Measurements from ENCODE around the gene KLF2. TPM values are rescaled to one million over a fixed set of nuclear protein-coding genes. Genes with fewer than 3 reads are reported as not detected.

KLF2 gene
- total and polyA plus RNA-seq, 2 of the 13 experiments (the other 11 are each of a cell fraction or from before 2014, with no cell fraction given), result not detected

DNA sequence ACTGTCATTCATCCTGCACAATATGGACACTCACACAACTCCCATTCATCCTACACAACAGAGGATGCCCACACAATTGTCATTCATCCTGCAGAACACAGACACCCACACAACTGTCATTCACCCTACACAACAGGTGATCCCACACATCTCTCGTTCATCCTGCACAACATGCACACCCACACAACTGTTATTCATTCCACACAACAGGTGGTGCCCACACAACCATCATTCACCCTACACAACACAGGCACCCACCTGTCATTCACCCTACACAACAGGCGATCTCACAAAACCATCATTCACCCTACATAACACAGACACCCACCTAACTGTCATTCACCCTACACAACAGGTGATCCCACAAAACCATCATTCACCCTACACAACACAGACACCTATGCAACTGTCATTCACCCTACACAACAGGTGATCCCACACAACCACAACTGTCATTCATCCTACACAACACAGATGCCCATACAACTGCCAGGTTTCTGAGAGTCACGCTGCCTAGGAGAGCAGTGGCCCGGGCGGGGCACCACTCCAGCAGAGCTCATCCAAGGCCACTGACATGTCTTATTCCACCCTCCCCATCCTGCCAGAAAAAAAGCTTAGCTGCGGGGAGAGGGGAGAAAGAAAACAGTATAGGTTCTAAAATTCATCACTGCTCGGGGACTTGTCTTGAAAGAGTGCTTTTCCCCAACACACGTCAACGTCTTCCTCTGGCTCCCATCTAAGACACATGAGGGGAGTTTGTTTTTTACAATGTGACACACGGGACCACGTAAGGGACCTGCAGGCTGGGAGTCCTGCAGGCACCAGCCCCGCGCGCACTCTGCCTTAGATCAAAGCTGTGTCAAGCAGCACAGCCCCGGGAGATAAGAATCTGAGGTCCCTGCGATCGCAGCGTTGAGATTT is 44.0 kb downstream of the KLF2 start (continued):
- no peak for TF ChIP-seq PHF20 (CRISPR knock-in tag; IDR thresholded peaks at IDR 0.05)
- no peak for TF ChIP-seq HOXA3 (CRISPR knock-in tag; IDR thresholded peaks at IDR 0.05)

DNA sequence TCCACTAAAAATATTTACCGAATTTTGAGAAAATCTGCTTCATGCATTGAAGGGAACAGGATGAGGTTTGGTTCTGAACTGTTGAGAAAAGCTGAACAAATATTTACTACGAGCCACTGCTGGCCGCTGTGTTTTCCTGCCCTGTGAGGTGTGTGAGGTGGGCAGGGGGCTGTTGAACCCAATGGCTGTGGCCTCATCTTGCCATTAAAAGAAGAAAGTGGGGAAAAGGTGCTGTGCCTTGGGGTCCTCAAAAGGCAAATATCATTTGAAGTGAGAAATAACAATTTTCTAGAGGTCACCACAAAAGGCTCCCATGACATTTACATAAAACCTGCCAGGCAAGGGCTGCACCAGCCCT is 44.7 kb downstream of the KLF2 start:
- no peak overlapping the region for H2AFZ ChIP-seq (ENCODE audit: low read length)
- H3K9me3 ChIP-seq (ENCODE audit: low read length), result no peaks in the 10 kb centered on the region
- H3K79me2 ChIP-seq (ENCODE audit: insufficient read depth, low read length), result no peaks in the 10 kb centered on the region
- CTCF ChIA-PET (ENCODE audit: low intra/inter-chr PET ratio, low total read pairs), result no interaction called here
- no peak overlapping the region for H3K9ac ChIP-seq (ENCODE audit: insufficient read depth, low read depth, low read length)
- ATAC-seq (no peak), DNase-seq (ENCODE audit: low spot score) (no peak), FAIRE-seq (no peak)
- peaks cover 2 to 22% of the 10 kb centered on the region in 2 experiments; a peak in 4 of 5 replicates for H3K36me3 ChIP-seq (replicated peaks in 1 of 2; ENCODE audit: control insufficient read depth in 1 of 2, insufficient read depth in 2 of 2, low read length in 2 of 2)
- intact Hi-C loops (cut with micrococcal nuclease; ENCODE audit: unreplicated experiment) (no loop called here), in situ Hi-C loops (cut with HindIII; ENCODE audit: extremely low pct_ligation_motif_present, low pct_unique_long_range_greater_than_20kb) (no loop called here)
- no TSS peak for BruUV-seq (replicated peaks)
- no peak overlapping the region for H3K4me3 ChIP-seq (replicated peaks in 1 of 3; ENCODE audit: insufficient read depth in 1 of 3, low read depth in 2 of 3, low read length in 3 of 3)
- no peak overlapping the region for H3K27ac ChIP-seq (ENCODE audit: extremely low read length, insufficient read depth, low read length)
- POLR2A ChIA-PET, result no interaction called here
- WGBS (ENCODE audit: low lambda C conversion rate), result 65% methylated on average over 3 of the region's 3 CpGs
- H3K4me2 ChIP-seq (ENCODE audit: low read depth, low read length), result no peak overlapping the region
- H3K4me1 ChIP-seq (ENCODE audit: insufficient read depth, low read length), result peaks cover 40% of the 10 kb centered on the region
- no peaks in the 10 kb centered on the region for H4K20me1 ChIP-seq (ENCODE audit: insufficient read depth, low read length)
- no peaks in the 10 kb centered on the region for H3K27me3 ChIP-seq (ENCODE audit: control insufficient read depth in 1 of 2, insufficient read depth in 2 of 2, low read length in 2 of 2)
- no peak for TF ChIP-seq RXRA (CRISPR knock-in tag; IDR thresholded peaks at IDR 0.05)
- TF ChIP-seq ZNF432 (CRISPR knock-in tag; IDR thresholded peaks at IDR 0.05; ENCODE audit: borderline replicate concordance), result no peak
- TF ChIP-seq, protein P1, sequence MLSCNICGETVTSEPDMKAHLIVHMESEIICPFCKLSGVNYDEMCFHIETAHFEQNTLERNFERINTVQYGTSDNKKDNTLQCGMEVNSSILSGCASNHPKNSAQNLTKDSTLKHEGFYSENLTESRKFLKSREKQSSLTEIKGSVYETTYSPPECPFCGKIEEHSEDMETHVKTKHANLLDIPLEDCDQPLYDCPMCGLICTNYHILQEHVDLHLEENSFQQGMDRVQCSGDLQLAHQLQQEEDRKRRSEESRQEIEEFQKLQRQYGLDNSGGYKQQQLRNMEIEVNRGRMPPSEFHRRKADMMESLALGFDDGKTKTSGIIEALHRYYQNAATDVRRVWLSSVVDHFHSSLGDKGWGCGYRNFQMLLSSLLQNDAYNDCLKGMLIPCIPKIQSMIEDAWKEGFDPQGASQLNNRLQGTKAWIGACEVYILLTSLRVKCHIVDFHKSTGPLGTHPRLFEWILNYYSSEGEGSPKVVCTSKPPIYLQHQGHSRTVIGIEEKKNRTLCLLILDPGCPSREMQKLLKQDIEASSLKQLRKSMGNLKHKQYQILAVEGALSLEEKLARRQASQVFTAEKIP (CRISPR knock-in tag; IDR thresholded peaks at IDR 0.05; ENCODE audit: borderline replicate concordance), result no peak
- no peak for TF ChIP-seq FOSL1 (CRISPR knock-in tag; IDR thresholded peaks at IDR 0.05; ENCODE audit: borderline replicate concordance)
- TF ChIP-seq, protein P2, sequence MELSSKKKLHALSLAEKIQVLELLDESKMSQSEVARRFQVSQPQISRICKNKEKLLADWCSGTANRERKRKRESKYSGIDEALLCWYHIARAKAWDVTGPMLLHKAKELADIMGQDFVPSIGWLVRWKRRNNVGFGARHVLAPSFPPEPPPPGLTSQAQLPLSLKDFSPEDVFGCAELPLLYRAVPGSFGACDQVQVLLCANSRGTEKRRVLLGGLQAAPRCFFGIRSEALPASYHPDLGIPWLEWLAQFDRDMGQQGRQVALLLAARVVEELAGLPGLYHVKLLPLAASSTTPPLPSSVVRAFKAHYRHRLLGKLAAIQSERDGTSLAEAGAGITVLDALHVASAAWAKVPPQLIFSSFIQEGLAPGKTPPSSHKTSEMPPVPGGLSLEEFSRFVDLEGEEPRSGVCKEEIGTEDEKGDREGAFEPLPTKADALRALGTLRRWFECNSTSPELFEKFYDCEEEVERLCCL (CRISPR knock-in tag; IDR thresholded peaks at IDR 0.05; ENCODE audit: borderline replicate concordance), result no peak
- TF ChIP-seq TCF7L2 (IDR thresholded peaks at IDR 0.05; ENCODE audit: low read depth, low read length), result no peak
- TF ChIP-seq GATAD1 (CRISPR knock-in tag; IDR thresholded peaks at IDR 0.05), result no peak
- no peak for TF ChIP-seq EEA1 (CRISPR knock-in tag; IDR thresholded peaks at IDR 0.05; ENCODE audit: borderline replicate concordance)
- TF ChIP-seq ARNTL (CRISPR knock-in tag; IDR thresholded peaks at IDR 0.05), result no peak
- TF ChIP-seq RFX3 (CRISPR knock-in tag; IDR thresholded peaks at IDR 0.05), result no peak
- TF ChIP-seq, protein P3, sequence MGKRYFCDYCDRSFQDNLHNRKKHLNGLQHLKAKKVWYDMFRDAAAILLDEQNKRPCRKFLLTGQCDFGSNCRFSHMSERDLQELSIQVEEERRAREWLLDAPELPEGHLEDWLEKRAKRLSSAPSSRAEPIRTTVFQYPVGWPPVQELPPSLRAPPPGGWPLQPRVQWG (CRISPR knock-in tag; IDR thresholded peaks at IDR 0.05; ENCODE audit: borderline replicate concordance, low read depth), result no peak
- TF ChIP-seq, protein P4, sequence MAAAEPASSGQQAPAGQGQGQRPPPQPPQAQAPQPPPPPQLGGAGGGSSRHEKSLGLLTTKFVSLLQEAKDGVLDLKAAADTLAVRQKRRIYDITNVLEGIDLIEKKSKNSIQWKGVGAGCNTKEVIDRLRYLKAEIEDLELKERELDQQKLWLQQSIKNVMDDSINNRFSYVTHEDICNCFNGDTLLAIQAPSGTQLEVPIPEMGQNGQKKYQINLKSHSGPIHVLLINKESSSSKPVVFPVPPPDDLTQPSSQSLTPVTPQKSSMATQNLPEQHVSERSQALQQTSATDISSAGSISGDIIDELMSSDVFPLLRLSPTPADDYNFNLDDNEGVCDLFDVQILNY (CRISPR knock-in tag; conservative IDR thresholded peaks at IDR 0.05), result no peak
- no peak for TF ChIP-seq ZNF333 (CRISPR knock-in tag; IDR thresholded peaks at IDR 0.05; ENCODE audit: borderline replicate concordance)
- TF ChIP-seq DPF2 (CRISPR knock-in tag; IDR thresholded peaks at IDR 0.05; ENCODE audit: borderline replicate concordance, low read depth), result no peak
- no peak for TF ChIP-seq ZNF180 (CRISPR knock-in tag; IDR thresholded peaks at IDR 0.05; ENCODE audit: borderline replicate concordance, low read depth)
- no peak for TF ChIP-seq MXD4 (CRISPR knock-in tag; IDR thresholded peaks at IDR 0.05)
- TF ChIP-seq RNF2 (conservative IDR thresholded peaks at IDR 0.05; ENCODE audit: low read depth), result no peak
- no peak for TF ChIP-seq ISX (CRISPR knock-in tag; conservative IDR thresholded peaks at IDR 0.05)

Data from HepG2 (cell line).